HepG2 (cell line): ENCODE results near the gene DFFA. TPM values are rescaled to one million over a fixed set of nuclear protein-coding genes. Genes with fewer than 3 reads are reported as not detected.
A peak's percentile ranks its signal among the peaks of the same experiment; 100 is the strongest.

ENCODE experiments used
- ADNP ChIP-seq: sonication (generic); formaldehyde crosslinking; IDR thresholded peaks from 2 replicates; pipeline ENCODE4 v1.4.0; 2020; ENCODE audit warnings: missing genetic modification reagents
- ARID2 ChIP-seq: sonication (generic); formaldehyde crosslinking; IDR thresholded peaks from 2 replicates; pipeline ENCODE4 v1.8.1; 2022; ENCODE audit warnings: mild to moderate bottlenecking, missing genetic modification reagents, borderline replicate concordance
- ARID5B ChIP-seq: IDR thresholded peaks from 2 replicates; pipeline ENCODE4 v1.4.0; 2020; ENCODE audit warnings: mild to moderate bottlenecking, missing genetic modification reagents
- ARNT ChIP-seq: fragments of 450-650 bp; IDR thresholded peaks from 2 replicates; pipeline ENCODE4 v1.6.1; 2017
- FOSL2 ChIP-seq: sonication (generic); formaldehyde crosslinking; IDR thresholded peaks from 2 replicates; pipeline ENCODE4 v1.4.0; 2020; ENCODE audit warnings: missing genetic modification reagents
- HBP1 ChIP-seq: IDR thresholded peaks from 2 replicates; pipeline ENCODE4 v1.6.1; 2016; ENCODE audit warnings: low read depth, control low read depth
- HCFC1 ChIP-seq: fragments of 150-350 bp; IDR thresholded peaks from 2 replicates; pipeline ENCODE4 v1.6.1; 2014; ENCODE audit warnings: low read depth, low read length
- KDM6A ChIP-seq: IDR thresholded peaks from 2 replicates; pipeline ENCODE4 v1.6.1; 2016; ENCODE audit warnings: low read depth
- NCOA1 ChIP-seq: sonication (generic); formaldehyde crosslinking; IDR thresholded peaks from 2 replicates; pipeline ENCODE4 v1.9.0; 2021; ENCODE audit warnings: missing genetic modification reagents
- SNAPC4 ChIP-seq: sonication (generic); formaldehyde crosslinking; IDR thresholded peaks from 2 replicates; pipeline ENCODE4 v1.4.0; 2020; ENCODE audit warnings: mild to moderate bottlenecking, missing genetic modification reagents
- ZNF124 ChIP-seq: sonication (generic); formaldehyde crosslinking; IDR thresholded peaks from 2 replicates; pipeline ENCODE4 v1.4.0; 2020; ENCODE audit warnings: missing genetic modification reagents
- ZNF281 ChIP-seq: sonication (generic); formaldehyde crosslinking; IDR thresholded peaks from 2 replicates; pipeline ENCODE4 v1.4.0; 2020; ENCODE audit warnings: missing genetic modification reagents, borderline replicate concordance
- polyA plus RNA-seq, 8 experiments: library from polyadenylated mRNA; depleted of rRNA in 3 of 8; stranded (reverse) in 7 of 8; unstranded in 1 of 8; fragments of >200 nt; fragmentation: Illumina TruSeq in 4 of 8; extraction: Trizol in 4 of 8; gene quantifications; 2 replicates each; pipeline versions ENCODE4 v1.2.1 to v1.2.3, GENCODE V29; 2011 to 2016; ENCODE audit warnings: low read depth in 4 of 8, missing spikeins in 1 of 8, mixed read lengths in 1 of 8; ENCODE audit not compliant: insufficient read depth in 1 of 8
- total RNA-seq, 5 experiments: library from RNA; depleted of rRNA; stranded (reverse); fragments of >200 nt; fragmentation: Illumina TruSeq; extraction: Trizol; gene quantifications; 2 replicates each; pipeline ENCODE4 v1.2.3, GENCODE V29; 2016; ENCODE audit warnings: low read depth in 1 of 5
- TF ChIP-seq, protein P1 (sequence below): sonication (generic); formaldehyde crosslinking; IDR thresholded peaks from 2 replicates; pipeline ENCODE4 v1.5.1; 2020; ENCODE audit warnings: missing genetic modification reagents, mild to moderate bottlenecking, borderline replicate concordance

The DFFA gene
- total and polyA plus RNA-seq, 2 of the 13 experiments (the other 11 are each of a cell fraction or from before 2014, with no cell fraction given) = 16.5 to 33.9 TPM

DNA sequence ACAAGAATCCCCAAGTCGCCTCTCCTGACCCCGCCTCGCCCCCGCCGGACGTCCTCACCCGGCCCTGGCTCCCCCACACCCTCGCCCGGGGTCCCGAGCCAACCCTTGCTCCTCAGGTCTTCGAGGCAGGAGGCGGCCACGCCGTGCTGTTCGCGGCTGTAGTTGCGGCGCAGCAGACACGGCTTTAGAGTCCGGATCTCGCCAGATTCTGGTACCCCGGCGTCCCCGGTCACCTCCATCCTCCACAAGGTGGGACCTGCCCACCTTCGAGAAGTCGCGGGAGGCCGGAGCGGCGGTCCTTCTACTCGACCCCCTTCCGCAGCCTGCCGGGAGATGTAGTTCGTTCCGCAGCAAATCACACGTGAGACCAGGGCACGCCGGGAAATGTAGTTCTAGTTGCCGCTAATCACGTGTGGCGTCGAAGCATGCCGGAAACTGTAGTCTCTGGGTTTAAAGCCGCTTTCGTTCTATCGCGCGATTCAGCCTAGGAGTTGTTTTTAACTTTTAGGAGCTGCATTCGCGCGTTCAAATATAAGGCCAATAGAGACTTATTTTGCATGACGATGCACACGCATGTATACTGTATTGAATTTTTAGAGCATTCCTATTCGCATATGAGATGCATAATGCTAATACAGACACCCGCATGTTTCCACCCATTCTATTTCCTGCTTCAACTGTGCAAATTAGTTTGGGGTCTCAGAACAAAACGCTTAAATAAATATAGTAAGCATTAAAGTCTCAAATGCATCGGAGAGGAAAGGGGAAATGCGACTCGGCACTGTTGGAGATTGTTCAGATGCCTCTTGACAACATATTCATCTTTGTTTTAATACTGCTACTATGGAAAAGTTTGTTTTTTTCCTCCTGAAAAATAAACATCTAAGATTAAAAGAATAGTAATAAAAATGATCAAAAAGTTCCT is at the start of gene DFFA (continued):
- peak; percentile 67; the same call in 1 of the 2 replicates for TF ChIP-seq SNAPC4
- no peak for TF ChIP-seq ARNT
- TF ChIP-seq KDM6A = no peak
- peak; percentile 94 for TF ChIP-seq ZNF124
- TF ChIP-seq HBP1 = 0 out of 2 replicates have a peak, but pooled peaks have one; percentile 37
- peak; percentile 99 for TF ChIP-seq HCFC1
- peak; percentile 66; the same call in 1 of the 2 replicates for TF ChIP-seq ZNF281 (CRISPR knock-in tag)
- TF ChIP-seq ADNP = no peak
- TF ChIP-seq NCOA1 = peak; percentile 93
- TF ChIP-seq FOSL2 (CRISPR knock-in tag) = peak; percentile 39; the same call in 1 of the 2 replicates
- peak; percentile 74 for TF ChIP-seq ARID5B (CRISPR knock-in tag)
- TF ChIP-seq ARID2 (CRISPR knock-in tag) = no peak
- TF ChIP-seq, protein P1, sequence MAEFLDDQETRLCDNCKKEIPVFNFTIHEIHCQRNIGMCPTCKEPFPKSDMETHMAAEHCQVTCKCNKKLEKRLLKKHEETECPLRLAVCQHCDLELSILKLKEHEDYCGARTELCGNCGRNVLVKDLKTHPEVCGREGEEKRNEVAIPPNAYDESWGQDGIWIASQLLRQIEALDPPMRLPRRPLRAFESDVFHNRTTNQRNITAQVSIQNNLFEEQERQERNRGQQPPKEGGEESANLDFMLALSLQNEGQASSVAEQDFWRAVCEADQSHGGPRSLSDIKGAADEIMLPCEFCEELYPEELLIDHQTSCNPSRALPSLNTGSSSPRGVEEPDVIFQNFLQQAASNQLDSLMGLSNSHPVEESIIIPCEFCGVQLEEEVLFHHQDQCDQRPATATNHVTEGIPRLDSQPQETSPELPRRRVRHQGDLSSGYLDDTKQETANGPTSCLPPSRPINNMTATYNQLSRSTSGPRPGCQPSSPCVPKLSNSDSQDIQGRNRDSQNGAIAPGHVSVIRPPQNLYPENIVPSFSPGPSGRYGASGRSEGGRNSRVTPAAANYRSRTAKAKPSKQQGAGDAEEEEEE (CRISPR knock-in tag) = peak; percentile 51; the same call in 1 of the 2 replicates
